ENCODE results near the gene TBCK.

The TBCK gene

DNA sequence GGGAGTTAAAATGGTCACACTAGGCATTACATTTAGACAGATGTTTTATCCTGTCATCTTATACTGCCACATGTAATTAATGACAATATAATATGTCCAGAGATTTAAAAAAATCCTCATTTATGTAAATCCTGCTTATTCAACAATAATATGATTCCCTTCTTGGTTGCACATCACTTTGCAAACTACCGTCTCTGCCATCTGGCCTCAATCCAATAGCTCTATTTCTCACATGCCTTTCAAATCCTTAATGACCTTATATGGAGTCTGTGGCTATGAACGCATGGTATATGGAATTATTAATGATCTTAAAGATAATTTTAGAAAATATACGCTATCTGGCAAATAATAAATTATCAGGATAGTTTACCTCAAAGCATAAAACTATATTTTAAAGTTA is 276.2 kb downstream of the TBCK start:
- Histone ChIP-seq H3F3A (ENCODE audit: insufficient read depth, low read length) (no peaks in the 10 kb centered on the region), H3K27ac (ENCODE audit: low read depth, low read length, poor library complexity, severe bottlenecking) (no peak overlapping the region), H3K4me1 (ENCODE audit: insufficient read depth, low read length, severe bottlenecking) (no peaks in the 10 kb centered on the region), H3K36me3 (ENCODE audit: insufficient read depth, low read length) (no peaks in the 10 kb centered on the region), H3K79me2 (ENCODE audit: insufficient read depth, low read length) (no peaks in the 10 kb centered on the region), H3K4me2 (ENCODE audit: low read length) (no peak overlapping the region), H3K4me3 (ENCODE audit: low read depth, low read length, poor library complexity, severe bottlenecking) (no peak overlapping the region), H4K20me1 (ENCODE audit: insufficient read depth, low read length) (no peaks in the 10 kb centered on the region), H2AFZ (ENCODE audit: low read length) (no peak overlapping the region), H3K27me3 (ENCODE audit: insufficient read depth, low read length) (no peaks in the 10 kb centered on the region), H3K9ac (ENCODE audit: low read length) (no peak overlapping the region), H3K9me3 (ENCODE audit: low read length) (no peaks in the 10 kb centered on the region), H3K9me2 (ENCODE audit: low read depth, low read length) (no peaks in the 10 kb centered on the region)
- TF ChIP-seq, protein P1, sequence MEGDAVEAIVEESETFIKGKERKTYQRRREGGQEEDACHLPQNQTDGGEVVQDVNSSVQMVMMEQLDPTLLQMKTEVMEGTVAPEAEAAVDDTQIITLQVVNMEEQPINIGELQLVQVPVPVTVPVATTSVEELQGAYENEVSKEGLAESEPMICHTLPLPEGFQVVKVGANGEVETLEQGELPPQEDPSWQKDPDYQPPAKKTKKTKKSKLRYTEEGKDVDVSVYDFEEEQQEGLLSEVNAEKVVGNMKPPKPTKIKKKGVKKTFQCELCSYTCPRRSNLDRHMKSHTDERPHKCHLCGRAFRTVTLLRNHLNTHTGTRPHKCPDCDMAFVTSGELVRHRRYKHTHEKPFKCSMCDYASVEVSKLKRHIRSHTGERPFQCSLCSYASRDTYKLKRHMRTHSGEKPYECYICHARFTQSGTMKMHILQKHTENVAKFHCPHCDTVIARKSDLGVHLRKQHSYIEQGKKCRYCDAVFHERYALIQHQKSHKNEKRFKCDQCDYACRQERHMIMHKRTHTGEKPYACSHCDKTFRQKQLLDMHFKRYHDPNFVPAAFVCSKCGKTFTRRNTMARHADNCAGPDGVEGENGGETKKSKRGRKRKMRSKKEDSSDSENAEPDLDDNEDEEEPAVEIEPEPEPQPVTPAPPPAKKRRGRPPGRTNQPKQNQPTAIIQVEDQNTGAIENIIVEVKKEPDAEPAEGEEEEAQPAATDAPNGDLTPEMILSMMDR (IDR thresholded peaks at IDR 0.05; ENCODE audit: low read length) = no peak
- TF ChIP-seq EZH2 (IDR thresholded peaks at IDR 0.05; ENCODE audit: borderline replicate concordance, low read length) = no peak

DNA sequence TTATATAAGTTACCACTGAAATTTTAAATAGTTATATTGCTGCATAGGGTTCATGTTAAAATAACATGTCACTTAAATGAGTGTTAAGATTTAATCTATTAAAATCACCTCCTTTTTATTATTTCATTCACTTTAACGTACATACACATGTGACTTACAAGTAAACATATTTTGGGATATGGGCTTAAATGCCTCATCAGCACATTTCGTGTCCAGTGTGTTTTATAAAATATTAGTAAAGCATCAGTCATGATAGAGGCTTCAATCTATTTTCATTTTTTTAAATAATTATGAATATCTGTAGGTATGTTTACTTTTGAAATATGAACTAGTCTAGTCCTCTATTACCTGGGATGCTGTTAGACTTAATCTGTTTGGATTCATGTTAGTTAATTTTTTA is 277.1 kb downstream of the TBCK start:
- Histone ChIP-seq H3K4me3 (ENCODE audit: low read depth, low read length, poor library complexity, severe bottlenecking) (no peak overlapping the region), H3K4me1 (ENCODE audit: insufficient read depth, low read length, severe bottlenecking) (no peaks in the 10 kb centered on the region), H3K36me3 (ENCODE audit: insufficient read depth, low read length) (no peaks in the 10 kb centered on the region), H3K9ac (ENCODE audit: low read length) (no peak overlapping the region), H3K79me2 (ENCODE audit: insufficient read depth, low read length) (no peaks in the 10 kb centered on the region), H3K9me3 (ENCODE audit: low read length) (no peaks in the 10 kb centered on the region), H3F3A (ENCODE audit: insufficient read depth, low read length) (no peaks in the 10 kb centered on the region), H3K27me3 (ENCODE audit: insufficient read depth, low read length) (no peaks in the 10 kb centered on the region), H3K27ac (ENCODE audit: low read depth, low read length, poor library complexity, severe bottlenecking) (no peak overlapping the region), H3K4me2 (ENCODE audit: low read length) (no peak overlapping the region), H3K9me2 (ENCODE audit: low read depth, low read length) (no peaks in the 10 kb centered on the region), H2AFZ (ENCODE audit: low read length) (no peak overlapping the region), H4K20me1 (ENCODE audit: insufficient read depth, low read length) (no peaks in the 10 kb centered on the region)
- no peak for TF ChIP-seq EZH2 (IDR thresholded peaks at IDR 0.05; ENCODE audit: borderline replicate concordance, low read length)
- TF ChIP-seq, protein P1 (IDR thresholded peaks at IDR 0.05; ENCODE audit: low read length) = no peak

DNA sequence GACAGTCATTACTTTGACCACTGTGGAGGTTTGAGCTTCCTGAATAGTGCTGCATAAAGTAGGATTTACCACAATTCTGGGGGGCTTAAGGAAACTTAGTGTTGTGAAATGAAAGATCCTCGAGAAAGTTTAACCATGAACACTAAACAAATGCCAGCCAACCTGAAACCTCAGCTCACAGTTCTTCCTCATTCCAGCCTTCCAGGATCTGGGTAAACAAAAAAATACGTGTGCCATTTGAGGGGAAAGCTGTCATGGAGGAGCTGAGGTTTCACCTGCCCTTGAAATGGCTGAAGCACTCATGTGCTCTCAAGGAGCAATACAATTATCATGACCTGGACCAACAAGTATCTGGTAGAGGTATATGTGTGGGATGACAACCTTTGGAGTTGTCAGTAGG is 278.0 kb downstream of the TBCK start:
- TF ChIP-seq, protein P1 (IDR thresholded peaks at IDR 0.05; ENCODE audit: low read length) = no peak
- no peak for TF ChIP-seq EZH2 (IDR thresholded peaks at IDR 0.05; ENCODE audit: borderline replicate concordance, low read length)
- Histone ChIP-seq H3K36me3 (ENCODE audit: insufficient read depth, low read length) (no peaks in the 10 kb centered on the region), H3F3A (ENCODE audit: insufficient read depth, low read length) (no peaks in the 10 kb centered on the region)

More for the DNA sequence above, 278.0 kb downstream of the TBCK start:
- no peaks in the 10 kb centered on the region for H3K4me1 ChIP-seq (ENCODE audit: insufficient read depth, low read length, severe bottlenecking)
- no peak overlapping the region for H3K4me2 ChIP-seq (ENCODE audit: low read length)
- H3K9me2 ChIP-seq (ENCODE audit: low read depth, low read length) = no peaks in the 10 kb centered on the region
- no peaks in the 10 kb centered on the region for H4K20me1 ChIP-seq (ENCODE audit: insufficient read depth, low read length)
- no peak overlapping the region for H3K27ac ChIP-seq (ENCODE audit: low read depth, low read length, poor library complexity, severe bottlenecking)
- H3K79me2 ChIP-seq (ENCODE audit: insufficient read depth, low read length) = no peaks in the 10 kb centered on the region
- H3K4me3 ChIP-seq (ENCODE audit: low read depth, low read length, poor library complexity, severe bottlenecking) = no peak overlapping the region
- H2AFZ ChIP-seq (ENCODE audit: low read length) = no peak overlapping the region
- H3K9ac ChIP-seq (ENCODE audit: low read length) = no peak overlapping the region
- H3K9me3 ChIP-seq (ENCODE audit: low read length) = no peaks in the 10 kb centered on the region
- no peaks in the 10 kb centered on the region for H3K27me3 ChIP-seq (ENCODE audit: insufficient read depth, low read length)
